ENCODE data around the gene RXRG. TPM values are rescaled to one million over a fixed set of nuclear protein-coding genes. Genes with fewer than 3 reads are reported as not detected.
A peak's percentile ranks its signal among the peaks of the same experiment; 100 is the strongest.

Gene RXRG
- total RNA-seq, result 247 and 285 TPM in 2 replicates
- 296 and 429 TPM in 2 replicates for polyA plus RNA-seq

DNA sequence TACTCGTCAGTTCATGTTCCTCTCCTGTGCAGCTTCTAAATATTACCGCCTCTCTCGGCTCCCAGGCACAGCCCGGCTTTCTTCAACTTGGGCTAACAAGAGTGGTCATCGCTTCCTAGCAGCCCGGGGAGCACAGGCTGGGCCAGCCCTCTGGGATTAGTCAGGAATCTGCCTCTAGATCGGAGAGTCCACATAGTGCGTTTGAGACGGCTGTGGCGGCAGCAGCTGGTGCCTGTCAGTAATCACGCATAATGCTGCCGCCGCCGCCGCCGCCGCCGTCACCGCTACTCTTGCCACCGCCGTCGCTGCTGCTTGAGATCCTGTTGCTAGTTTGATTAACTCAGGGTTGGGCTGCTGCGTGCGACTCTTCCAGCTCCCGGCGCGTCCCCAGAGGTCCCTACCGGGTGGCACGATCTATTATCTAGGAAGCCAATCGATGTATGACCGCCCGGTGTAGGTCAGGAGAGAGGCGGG, at the start of gene RXRG:
Gene RXRG (minus strand): TSS at position 230 of the 474 bp plus-strand sequence. CDS start 233 bp downstream, outside the sequence.
- TF ChIP-seq CTCF (IDR thresholded peaks at IDR 0.05; ENCODE audit: low read depth, low read length), result no peak

GRCh38 chr1:165492845-165493373, 48.0 kb upstream of the RXRG start:
- no peak for TF ChIP-seq CTCF (IDR thresholded peaks at IDR 0.05; ENCODE audit: low read depth, low read length)
- Histone ChIP-seq H3K27me3 (no peaks in the 10 kb centered on the region), H3K4me1 (ENCODE audit: low read depth) (peaks cover 34% of the 10 kb centered on the region), H3K4me3 (no peak overlapping the region), H3K27ac (no peak overlapping the region), H3K9me3 (ENCODE audit: low read depth) (no peaks in the 10 kb centered on the region), H3K36me3 (no peaks in the 10 kb centered on the region)
- DNase-seq (ENCODE audit: low read depth in 1 of 2, low spot score in 1 of 2), result no peak

More for the DNA sequence above, at the start of gene RXRG:
- H3K36me3 ChIP-seq, result no peaks in the 10 kb centered on the region
- peaks cover 48% of the 10 kb centered on the region for H3K4me1 ChIP-seq (ENCODE audit: low read depth)
- H3K27me3 ChIP-seq, result no peaks in the 10 kb centered on the region
- peak; percentile 22 to 90 for DNase-seq (ENCODE audit: low read depth in 1 of 2, low spot score in 1 of 2)
- no peaks in the 10 kb centered on the region for H3K9me3 ChIP-seq (ENCODE audit: low read depth)
- peak within 1 kb of the TSS; percentile 63 for H3K4me3 ChIP-seq
- peak within 1 kb of the TSS; percentile 92 for H3K27ac ChIP-seq

DNA sequence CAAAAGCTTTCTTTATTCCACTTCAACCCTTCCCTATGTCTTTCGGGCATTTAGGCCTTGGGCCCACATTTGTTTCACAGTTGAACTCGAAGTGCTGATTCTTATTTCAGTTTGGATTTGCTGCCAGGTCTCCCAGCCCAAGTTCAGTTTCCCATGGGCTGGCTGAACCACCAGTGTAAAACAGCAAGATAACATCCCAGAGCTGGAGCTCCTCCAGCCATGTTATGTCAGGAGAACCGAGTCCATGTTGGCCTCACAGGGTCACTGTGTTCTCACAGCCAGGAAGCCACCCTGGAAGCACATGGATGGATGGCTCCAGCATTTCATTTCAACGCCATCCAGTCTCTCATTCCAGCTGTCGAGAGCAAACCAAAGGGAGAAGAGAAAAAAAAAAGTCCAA, 45.2 kb upstream of the RXRG start:
- no peak for DNase-seq (ENCODE audit: low read depth in 1 of 2, low spot score in 1 of 2)
- no peaks in the 10 kb centered on the region for H3K27me3 ChIP-seq
- H3K27ac ChIP-seq, result no peak overlapping the region
- no peaks in the 10 kb centered on the region for H3K36me3 ChIP-seq
- no peak overlapping the region for H3K4me3 ChIP-seq
- TF ChIP-seq CTCF (IDR thresholded peaks at IDR 0.05; ENCODE audit: low read depth, low read length), result no peak
- H3K4me1 ChIP-seq (ENCODE audit: low read depth), result peaks cover 38% of the 10 kb centered on the region
- no peaks in the 10 kb centered on the region for H3K9me3 ChIP-seq (ENCODE audit: low read depth)

GRCh38 chr1:165487921-165488320, 43.0 kb upstream of the RXRG start:
- no peaks in the 10 kb centered on the region for H3K27me3 ChIP-seq
- no peaks in the 10 kb centered on the region for H3K9me3 ChIP-seq (ENCODE audit: low read depth)
- TF ChIP-seq CTCF (IDR thresholded peaks at IDR 0.05; ENCODE audit: low read depth, low read length), result no peak
- H3K36me3 ChIP-seq, result no peaks in the 10 kb centered on the region
- H3K4me3 ChIP-seq, result no peak overlapping the region
- H3K27ac ChIP-seq, result no peak overlapping the region
- no peak for DNase-seq (ENCODE audit: low read depth in 1 of 2, low spot score in 1 of 2)
- peaks cover 44% of the 10 kb centered on the region for H3K4me1 ChIP-seq (ENCODE audit: low read depth)

DNA sequence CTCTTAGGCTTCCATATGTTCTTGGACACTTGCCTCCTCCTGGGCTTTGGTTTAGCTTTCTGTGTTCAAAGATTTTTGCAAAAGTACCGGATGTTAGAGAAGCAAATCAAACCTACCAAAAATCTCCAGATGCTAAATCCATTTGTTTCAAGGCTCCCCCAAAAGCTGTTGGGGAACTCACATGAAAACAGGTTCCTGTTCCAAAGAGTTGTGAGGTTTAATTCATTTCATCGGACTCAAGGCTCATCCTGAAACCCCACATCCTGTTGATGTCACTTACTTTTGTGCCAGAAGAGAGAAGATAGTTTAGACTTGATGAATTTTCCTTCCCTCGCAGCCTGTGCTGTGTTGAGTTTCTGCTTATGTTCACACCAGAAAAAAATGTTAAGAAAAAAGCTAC, 41.7 kb upstream of the RXRG start:
- no peaks in the 10 kb centered on the region for H3K36me3 ChIP-seq
- DNase-seq (ENCODE audit: low read depth in 1 of 2, low spot score in 1 of 2), result no peak
- peaks cover 44% of the 10 kb centered on the region for H3K4me1 ChIP-seq (ENCODE audit: low read depth)
- H3K27me3 ChIP-seq, result no peaks in the 10 kb centered on the region
- no peak for TF ChIP-seq CTCF (IDR thresholded peaks at IDR 0.05; ENCODE audit: low read depth, low read length)
- no peaks in the 10 kb centered on the region for H3K9me3 ChIP-seq (ENCODE audit: low read depth)
- H3K4me3 ChIP-seq, result no peak overlapping the region
- H3K27ac ChIP-seq, result peak overlapping the region; percentile 83

All from cardiac muscle cell (in vitro differentiated cells and primary cell).